ENCODE measurements around the gene ANKRD13D.
"Not testable (repeated sequence)": the region's sequence is repeated elsewhere in the genome, so short reads cannot be mapped to it uniquely, and the experiment has no call there.

Gene ANKRD13D

GRCh38 chr11:67289226-67289650, at the start of gene ANKRD13D:
Gene ANKRD13D, plus strand, starts transcription at chr11:67289303. Its CDS starts 158 bp downstream, at chr11:67289461.
- no peak for DNase-seq (ENCODE audit: low spot score)

GRCh38 chr11:67239783-67240575, 49.1 kb upstream of the ANKRD13D start:
- peak; percentile 98 for DNase-seq (ENCODE audit: low spot score)

DNA sequence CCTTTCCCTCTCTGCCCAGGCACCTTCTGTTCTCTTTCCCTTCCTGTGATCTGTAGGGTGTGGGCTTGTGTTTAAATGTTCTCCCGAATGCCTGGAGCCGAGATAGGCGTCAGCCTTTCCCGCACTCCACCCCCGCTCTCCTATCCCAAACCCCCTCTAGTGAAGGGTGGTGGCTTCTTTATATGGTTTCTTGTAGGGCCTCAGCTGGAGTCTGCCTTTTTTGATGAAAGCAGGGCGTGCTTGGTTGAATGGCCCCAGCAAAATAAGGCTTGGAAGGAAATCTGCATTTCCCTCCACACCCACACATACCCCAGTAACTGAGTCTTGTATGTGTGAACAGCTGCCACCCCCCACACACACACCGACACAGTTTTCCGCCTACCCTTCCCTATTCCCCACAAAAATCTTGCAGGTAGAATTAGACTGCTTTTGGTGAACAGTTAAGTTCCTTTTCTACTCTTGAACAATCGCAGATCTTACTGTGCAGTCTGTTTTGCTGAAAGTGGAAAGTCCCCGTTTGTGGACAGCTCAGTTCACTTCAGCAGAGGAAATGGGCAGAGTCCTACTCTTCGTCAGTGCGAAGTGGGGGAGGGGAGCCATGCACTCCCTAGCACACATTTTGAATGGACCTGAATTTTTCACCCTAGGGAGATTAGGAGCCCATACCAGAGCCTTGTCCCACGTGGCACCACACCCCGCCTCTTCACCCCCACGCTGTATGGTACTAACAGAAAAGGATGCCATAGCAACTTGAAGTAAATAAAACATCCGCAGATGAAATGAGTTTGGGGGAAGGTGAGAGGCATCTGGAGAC, 48.3 kb upstream of the ANKRD13D start:
- DNase-seq (ENCODE audit: low spot score) = peak; percentile 68

DNA sequence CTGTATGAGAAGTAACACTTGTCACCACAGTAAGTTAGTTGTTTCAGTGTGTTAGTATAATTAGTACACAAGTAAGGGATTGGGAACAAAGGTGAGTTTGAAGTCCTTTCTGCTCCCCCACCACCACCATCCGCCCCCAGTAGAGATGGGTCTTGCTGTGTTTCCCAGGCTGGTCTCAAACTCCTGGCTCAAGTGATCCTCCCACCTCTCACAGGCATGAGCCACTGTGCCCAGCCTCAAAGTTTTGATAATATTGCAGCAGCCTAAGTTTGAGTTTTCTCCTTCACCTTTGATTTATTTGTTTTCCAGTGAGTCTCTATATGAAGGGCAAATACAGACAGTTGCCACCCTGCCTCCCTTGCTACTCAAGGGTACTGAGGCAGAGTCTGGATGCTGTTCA, 46.6 kb upstream of the ANKRD13D start:
- no peak for DNase-seq (ENCODE audit: low spot score)

GRCh38 chr11:67243051-67243450, 46.1 kb upstream of the ANKRD13D start:
- DNase-seq (ENCODE audit: low spot score) = no peak

GRCh38 chr11:67245046-67245445, 44.1 kb upstream of the ANKRD13D start:
- DNase-seq (ENCODE audit: low spot score) = no peak

DNA sequence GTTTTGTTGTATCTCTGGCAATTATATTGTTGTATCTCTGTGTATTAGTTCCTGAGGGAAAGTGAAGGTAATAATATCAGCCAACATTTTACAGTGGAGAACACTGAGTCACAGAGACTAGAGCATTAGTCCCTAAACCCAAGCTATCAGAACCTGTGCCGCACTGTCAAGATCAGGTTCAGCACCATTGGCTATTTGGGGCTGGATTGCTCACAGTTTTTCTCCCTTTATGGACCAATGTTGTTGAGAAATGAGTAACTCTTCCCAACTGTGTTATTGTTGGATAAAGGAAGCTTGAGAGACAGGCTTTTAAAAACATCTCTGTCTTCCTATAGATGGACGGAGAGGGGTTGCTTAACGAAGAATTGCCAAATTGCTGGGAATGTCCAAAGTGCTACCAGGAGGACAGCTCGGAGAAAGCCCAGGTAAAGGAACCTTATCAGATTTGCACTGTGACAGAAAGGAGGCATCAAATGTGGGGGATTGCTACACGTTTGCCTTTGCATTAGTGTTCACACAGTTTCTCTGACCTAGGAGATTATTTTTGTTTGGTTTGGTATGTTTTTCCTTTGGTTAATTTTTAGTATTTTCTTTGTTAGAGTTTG, 41.1 kb upstream of the ANKRD13D start:
- DNase-seq (ENCODE audit: low spot score) = no peak

- no peak for DNase-seq (ENCODE audit: low spot score)
Observed at GRCh38 chr11:67248653-67249052, 40.5 kb upstream of the ANKRD13D start.

- DNase-seq (ENCODE audit: low spot score) = no peak
Observed at GRCh38 chr11:67250059-67251043, 38.8 kb upstream of the ANKRD13D start.

DNA sequence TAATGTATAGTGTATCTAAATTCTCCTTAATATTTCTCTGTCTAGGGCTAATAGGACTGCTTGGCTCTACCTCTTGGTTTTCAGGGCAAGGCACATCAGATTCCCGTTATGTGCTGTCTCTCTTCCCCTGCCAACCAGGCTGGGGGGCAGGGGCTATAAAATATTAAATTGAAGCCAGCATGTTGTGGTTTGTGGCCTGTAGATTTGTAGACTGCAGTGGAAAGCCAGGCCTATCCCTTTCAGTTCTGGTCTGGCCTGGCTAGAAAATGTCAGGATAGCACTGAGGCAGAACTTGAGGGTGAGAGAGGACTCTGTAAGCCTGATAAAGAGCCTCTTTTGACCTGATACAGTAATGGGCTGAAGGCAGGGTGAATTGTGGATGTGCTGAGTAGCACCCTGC, 37.3 kb upstream of the ANKRD13D start:
- no peak for DNase-seq (ENCODE audit: low spot score)

- DNase-seq (ENCODE audit: low spot score) = no peak
Observed at GRCh38 chr11:67252831-67253239, 36.3 kb upstream of the ANKRD13D start.

DNA sequence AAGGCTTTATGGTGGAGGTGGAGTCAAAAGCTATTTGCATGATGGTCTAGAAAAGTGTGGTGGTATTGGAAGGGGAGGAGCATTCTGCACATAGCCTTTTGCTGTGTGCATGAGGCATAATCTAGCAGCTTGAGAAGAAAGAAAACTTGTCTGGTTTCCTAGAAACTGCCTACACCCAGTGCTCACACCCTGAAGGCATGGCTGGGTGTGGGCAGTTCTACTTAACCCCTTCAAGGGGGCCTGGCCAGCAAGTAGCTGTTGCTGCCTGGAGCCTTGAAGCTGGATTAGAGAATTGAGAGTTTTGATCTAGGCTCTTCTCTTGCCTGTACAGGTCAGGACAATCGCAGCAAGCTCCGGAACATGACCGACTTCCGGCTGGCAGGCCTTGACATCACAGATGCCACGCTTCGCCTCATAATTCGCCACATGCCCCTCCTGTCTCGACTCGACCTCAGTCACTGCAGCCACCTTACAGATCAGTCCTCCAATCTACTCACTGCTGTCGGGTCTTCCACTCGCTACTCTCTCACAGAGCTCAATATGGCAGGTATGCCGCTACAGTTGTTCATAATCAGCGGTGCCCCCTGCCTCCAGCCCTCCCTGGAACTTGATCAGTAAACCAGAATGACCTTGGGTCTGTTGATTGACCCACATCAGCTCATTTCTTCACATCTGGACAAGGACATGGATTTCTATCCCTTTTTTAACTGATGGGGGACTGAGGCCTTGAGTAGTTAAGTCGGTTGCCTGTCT, 35.1 kb upstream of the ANKRD13D start:
- no peak for DNase-seq (ENCODE audit: low spot score)

DNA sequence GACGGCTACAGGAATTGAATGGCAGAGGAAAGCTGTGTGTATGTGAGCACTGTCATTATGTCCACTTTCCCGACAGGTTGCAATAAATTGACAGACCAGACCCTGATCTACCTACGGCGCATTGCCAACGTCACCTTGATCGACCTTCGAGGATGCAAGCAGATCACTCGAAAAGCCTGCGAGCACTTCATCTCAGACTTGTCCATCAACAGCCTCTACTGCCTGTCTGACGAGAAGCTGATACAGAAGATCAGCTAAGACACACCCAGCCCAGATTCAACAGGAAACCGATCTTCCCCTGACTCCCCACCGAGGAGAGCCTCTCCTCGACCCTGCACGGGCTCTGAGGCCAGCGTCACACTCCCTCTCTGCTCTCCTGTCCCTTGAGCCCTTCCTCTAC, 34.3 kb upstream of the ANKRD13D start:
- DNase-seq (ENCODE audit: low spot score) = no peak

DNA sequence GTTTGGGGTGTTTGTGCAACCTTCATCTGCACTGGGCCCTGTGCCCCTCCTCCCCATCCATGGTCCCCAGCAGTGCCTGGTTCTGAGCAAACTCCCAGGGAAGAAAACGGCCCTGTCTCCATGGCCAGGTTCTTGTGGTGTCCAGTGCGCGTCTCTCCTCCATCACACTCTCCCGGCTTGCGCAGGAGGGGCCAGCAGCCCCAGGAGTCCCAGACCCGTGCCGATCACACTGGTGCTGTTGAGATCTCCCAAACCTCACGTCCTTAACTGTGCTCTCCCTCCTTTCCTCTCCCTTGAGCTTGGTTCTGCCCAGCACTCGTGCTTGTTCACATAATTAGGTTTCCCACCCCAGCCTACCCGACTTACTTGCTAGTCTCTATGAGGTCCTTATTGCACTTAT, 33.8 kb upstream of the ANKRD13D start:
- no peak for DNase-seq (ENCODE audit: low spot score)

- DNase-seq (ENCODE audit: low spot score) = no peak
Observed at GRCh38 chr11:67255864-67256263, 33.2 kb upstream of the ANKRD13D start.

- no peak for DNase-seq (ENCODE audit: low spot score)
Observed at GRCh38 chr11:67256477-67257135, 32.5 kb upstream of the ANKRD13D start.

DNA sequence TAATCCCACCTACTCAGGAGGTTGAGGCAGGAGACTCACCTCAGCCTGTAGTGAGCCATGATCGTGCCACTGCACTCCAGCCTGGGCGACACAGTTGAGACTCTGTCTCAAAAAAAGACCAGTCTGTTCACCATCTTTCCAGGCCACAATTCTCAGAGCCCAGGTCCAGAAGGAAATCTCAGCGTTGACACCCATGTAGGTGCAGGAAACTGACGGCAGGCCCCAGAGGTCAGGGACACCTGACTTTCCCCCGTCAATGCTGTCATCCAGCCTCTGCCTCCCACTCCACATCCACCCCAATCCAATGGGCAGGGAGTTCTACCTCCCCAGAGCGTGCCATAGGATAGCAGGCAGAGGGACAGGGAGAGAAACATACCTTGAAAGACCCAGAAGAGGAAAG, 28.7 kb upstream of the ANKRD13D start:
- no peak for DNase-seq (ENCODE audit: low spot score)

DNA sequence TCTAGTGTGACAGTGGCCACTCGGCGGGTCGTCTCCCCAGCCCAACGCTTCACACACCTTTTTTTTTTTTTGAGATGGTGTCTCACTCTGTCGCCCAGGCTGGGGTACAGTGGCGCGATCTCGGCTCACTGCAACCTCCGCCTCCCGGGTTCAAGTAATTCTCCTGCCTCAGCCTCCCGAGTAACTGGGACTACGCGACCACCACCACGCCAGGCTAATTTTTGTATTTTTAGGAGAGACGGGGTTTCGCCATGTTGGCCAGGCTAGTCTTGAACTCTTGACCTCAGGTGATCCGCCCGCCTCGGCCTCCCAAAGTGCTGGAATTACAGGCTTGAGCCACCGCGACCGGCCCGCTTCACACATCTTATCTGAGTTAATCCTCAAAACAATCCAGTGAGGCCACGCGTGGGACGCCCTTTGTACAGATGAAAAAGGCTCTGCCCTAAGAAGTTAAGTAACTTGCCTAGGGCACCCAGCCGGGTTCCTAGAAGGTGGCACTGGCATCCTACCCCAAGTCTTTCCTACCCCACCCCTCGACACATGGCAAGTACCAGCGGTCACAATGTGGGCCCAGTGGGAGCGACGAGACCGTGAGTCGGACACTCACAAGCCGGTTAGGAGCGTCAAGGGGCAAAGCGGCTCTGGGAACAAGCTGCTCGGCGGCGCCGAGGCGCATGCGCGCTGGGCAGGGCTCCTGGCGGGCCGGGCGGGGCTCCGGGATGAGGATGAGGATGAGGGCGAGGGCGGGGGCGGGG, 28.0 kb upstream of the ANKRD13D start:
- not testable (repeated sequence) for DNase-seq (ENCODE audit: low spot score)

DNA sequence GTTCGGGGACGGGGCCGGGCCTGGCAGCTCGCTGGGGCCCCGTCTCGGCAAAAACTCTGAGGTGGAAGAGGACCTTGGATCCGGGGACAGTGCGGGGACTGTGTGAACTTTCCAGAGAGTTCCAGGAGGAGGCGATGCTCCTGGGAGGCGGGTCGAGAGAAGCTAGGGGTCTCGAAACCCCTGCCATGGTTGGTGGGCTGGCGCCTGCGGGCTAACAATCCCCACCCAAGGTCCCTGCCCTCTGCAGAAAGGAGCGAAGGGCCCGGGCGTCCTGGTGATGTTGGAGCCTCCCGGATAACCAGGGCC, 27.5 kb upstream of the ANKRD13D start:
- DNase-seq (ENCODE audit: low spot score) = no peak

Measured in putamen (tissue), 1 donor.